ENCODE data around the gene CASK.

CASK gene

GRCh38 chrX:41824551-41824950, 98.8 kb downstream of the CASK start:
- DNase-seq = no peak

GRCh38 chrX:41823402-41823801, 100.0 kb downstream of the CASK start:
- no peak for DNase-seq

GRCh38 chrX:41822892-41823291, 100.5 kb downstream of the CASK start:
- DNase-seq = no peak

GRCh38 chrX:41808047-41808446, 115.3 kb downstream of the CASK start:
- DNase-seq = no peak

- DNase-seq = no peak
Measured at GRCh38 chrX:41802958-41803357, 120.4 kb downstream of the CASK start.

- no peak for DNase-seq
Measured at GRCh38 chrX:41799661-41800060, 123.7 kb downstream of the CASK start.

- DNase-seq = no peak
Measured at GRCh38 chrX:41796577-41796976, 126.8 kb downstream of the CASK start.

GRCh38 chrX:41796046-41796445, 127.3 kb downstream of the CASK start:
- no peak for DNase-seq

GRCh38 chrX:41789374-41789773, 134.0 kb downstream of the CASK start:
- DNase-seq = no peak

GRCh38 chrX:41785685-41786084, 137.7 kb downstream of the CASK start:
- DNase-seq = no peak

GRCh38 chrX:41781500-41781899, 141.9 kb downstream of the CASK start:
- DNase-seq = no peak

GRCh38 chrX:41779941-41780340, 143.4 kb downstream of the CASK start:
- DNase-seq = no peak

GRCh38 chrX:41779030-41779564, 144.3 kb downstream of the CASK start:
- DNase-seq = no peak

- no peak for DNase-seq
Measured at GRCh38 chrX:41761702-41762101, 161.7 kb downstream of the CASK start.

- no peak for DNase-seq
Measured at GRCh38 chrX:41761169-41761568, 162.2 kb downstream of the CASK start.

- DNase-seq = no peak
Measured at GRCh38 chrX:41759817-41760216, 163.5 kb downstream of the CASK start.

GRCh38 chrX:41758401-41758800, 165.0 kb downstream of the CASK start:
- DNase-seq = no peak

GRCh38 chrX:41750716-41751115, 172.6 kb downstream of the CASK start:
- DNase-seq = no peak

GRCh38 chrX:41739871-41740270, 183.5 kb downstream of the CASK start:
- no peak for DNase-seq

- DNase-seq = no peak
Measured at GRCh38 chrX:41737065-41737464, 186.3 kb downstream of the CASK start.

GRCh38 chrX:41734530-41734929, 188.8 kb downstream of the CASK start:
- DNase-seq = no peak

- DNase-seq = no peak
Measured at GRCh38 chrX:41733939-41734338, 189.4 kb downstream of the CASK start.

- DNase-seq = no peak
Measured at GRCh38 chrX:41732260-41732659, 191.1 kb downstream of the CASK start.

GRCh38 chrX:41730081-41730480, 193.3 kb downstream of the CASK start:
- DNase-seq = no peak

GRCh38 chrX:41728125-41728524, 195.2 kb downstream of the CASK start:
- DNase-seq = no peak

- DNase-seq = no peak
Measured at GRCh38 chrX:41723826-41724225, 199.5 kb downstream of the CASK start, which contains the start of gene GPR82. Gene GPR82, plus strand, starts transcription at chrX:41724181. Its CDS starts 2,846 bp downstream, at chrX:41727027.
